ENCODE measurements around the gene PLXNA2.

PLXNA2 gene

DNA sequence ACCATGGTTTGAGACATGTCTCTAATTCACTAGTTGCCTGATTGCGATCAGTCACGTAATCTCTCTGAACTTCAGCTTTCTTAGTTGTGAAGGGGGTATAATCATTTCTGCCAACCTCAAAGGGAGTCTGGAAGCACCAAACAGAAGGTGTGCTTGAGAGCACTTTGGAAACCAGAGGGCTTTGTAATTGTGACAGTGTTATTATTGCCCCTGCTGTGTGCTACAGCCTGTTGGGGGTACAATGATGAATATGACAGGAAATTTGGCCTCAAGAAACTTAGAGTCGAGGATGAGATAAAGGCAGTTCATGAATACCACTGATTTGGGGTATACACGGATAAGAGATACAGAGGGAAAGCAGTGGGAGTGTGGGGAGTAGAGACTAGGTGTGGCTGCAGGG lies 183.1 kb downstream of the PLXNA2 start:
- Histone ChIP-seq H3K9ac (ENCODE audit: low read depth, low read length) (no peak overlapping the region), H3K36me3 (ENCODE audit: insufficient read depth, low read length) (no peaks in the 10 kb centered on the region), H3K27me3 (ENCODE audit: insufficient read depth, low read length) (no peaks in the 10 kb centered on the region), H3K4me3 (ENCODE audit: low read length) (no peak overlapping the region), H3K27ac (ENCODE audit: low read depth, low read length) (no peak overlapping the region), H3K9me3 (ENCODE audit: insufficient read depth, low read depth, low read length) (no peaks in the 10 kb centered on the region), H3K4me1 (ENCODE audit: insufficient read depth, low read length) (peaks cover 6% of the 10 kb centered on the region; the same call in 1 of the 2 replicates)
- WGBS, result 89% methylated on average over 4 of the region's 4 CpGs

DNA sequence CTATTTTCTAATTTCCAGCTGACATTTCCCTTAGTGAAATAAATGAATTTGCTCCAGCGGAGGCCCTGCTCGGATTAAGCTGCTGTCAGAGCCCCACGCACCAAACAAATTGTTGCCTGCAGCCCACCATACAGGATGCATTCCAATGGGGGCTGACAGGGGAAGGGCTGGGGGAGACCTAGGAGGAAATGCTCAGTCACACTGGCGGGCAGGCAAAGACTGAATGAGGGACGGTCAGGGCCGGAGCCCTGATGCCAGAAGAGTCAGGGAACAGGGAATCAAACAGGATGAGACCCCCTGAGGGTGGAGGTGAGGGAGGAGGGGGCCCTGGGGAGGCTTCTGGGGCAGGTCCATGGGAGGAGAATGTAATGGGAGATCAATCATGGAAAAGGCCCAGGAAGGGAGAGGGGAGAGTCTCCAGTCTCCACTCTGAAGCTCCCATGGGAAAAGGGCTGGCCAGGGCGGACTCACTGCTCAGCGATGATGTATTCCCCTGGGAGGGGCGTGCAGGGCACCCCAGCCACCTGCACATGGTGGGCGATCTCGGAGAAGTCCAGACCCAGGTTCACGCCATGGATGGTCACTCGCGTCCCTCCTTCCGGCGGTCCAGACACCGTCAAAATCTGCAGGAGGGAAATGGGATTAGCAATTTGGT lies 183.8 kb downstream of the PLXNA2 start:
- 85% methylated on average over 17 of the region's 17 CpGs for WGBS
- H3K27ac ChIP-seq (ENCODE audit: low read depth, low read length), result no peak overlapping the region

DNA sequence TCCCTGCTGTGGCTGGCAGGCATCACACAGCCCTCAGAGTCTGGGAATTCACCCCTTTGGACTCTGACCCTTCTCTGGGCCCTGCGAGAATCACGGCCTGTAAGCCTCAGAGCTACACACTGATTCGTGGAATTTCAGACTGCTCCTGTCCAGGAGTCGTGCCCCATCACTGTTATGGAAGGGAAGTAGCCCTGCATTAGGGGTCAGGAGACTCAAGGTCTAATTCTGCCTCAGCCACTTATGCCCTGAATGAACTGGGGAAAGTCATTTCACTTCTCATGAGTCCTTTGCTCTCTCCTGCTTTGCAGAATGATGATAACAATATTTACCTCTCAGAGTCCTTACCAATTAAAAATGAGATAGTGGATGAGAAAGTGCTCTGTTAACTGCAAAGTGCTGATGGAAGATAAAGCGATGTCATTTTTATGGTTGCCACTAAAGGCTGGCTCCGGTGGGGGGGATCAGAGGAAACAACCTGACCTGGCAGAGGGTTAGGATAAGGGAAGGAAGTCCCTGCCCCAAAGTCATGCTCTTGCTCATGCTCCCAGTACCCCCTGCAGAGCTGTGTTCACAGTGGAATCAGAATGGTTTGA lies 184.7 kb downstream of the PLXNA2 start:
- Histone ChIP-seq H3K4me1 (ENCODE audit: insufficient read depth, low read length) (peaks cover 6% of the 10 kb centered on the region; the same call in 1 of the 2 replicates), H3K9ac (ENCODE audit: low read depth, low read length) (no peak overlapping the region)
- 87% methylated on average over 6 of the region's 6 CpGs for WGBS

More for the DNA sequence above, 183.8 kb downstream of the PLXNA2 start:
- no peak overlapping the region for H3K4me3 ChIP-seq (ENCODE audit: low read length)
- H3K36me3 ChIP-seq (ENCODE audit: insufficient read depth, low read length), result no peaks in the 10 kb centered on the region
- H3K9ac ChIP-seq (ENCODE audit: low read depth, low read length), result no peak overlapping the region
- no peaks in the 10 kb centered on the region for H3K9me3 ChIP-seq (ENCODE audit: insufficient read depth, low read depth, low read length)
- H3K4me1 ChIP-seq (ENCODE audit: insufficient read depth, low read length), result peaks cover 6% of the 10 kb centered on the region; the same call in 1 of the 2 replicates
- no peaks in the 10 kb centered on the region for H3K27me3 ChIP-seq (ENCODE audit: insufficient read depth, low read length)

DNA sequence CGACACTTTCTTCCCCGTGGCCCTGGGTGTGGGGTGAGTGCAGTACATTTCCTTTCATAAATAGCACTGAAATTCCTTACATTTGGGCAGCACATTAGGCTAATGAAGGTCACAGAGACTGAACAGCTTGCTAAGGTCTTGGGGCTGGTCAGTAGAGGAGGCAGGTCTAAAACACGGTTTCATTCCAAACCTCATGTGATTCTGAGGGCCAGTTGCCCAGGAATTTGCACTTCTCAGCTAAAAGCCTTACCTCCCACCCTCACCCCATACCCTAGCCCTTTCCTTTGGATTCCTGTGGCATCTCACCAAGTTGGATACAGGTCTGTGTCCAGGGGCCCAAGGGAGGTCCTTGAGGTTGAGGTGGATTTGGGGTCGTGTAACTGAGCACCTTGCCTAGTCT lies 185.4 kb downstream of the PLXNA2 start:
- 84% methylated on average over 4 of the region's 4 CpGs for WGBS
- H3K4me1 ChIP-seq (ENCODE audit: insufficient read depth, low read length), result peaks cover 6% of the 10 kb centered on the region; the same call in 1 of the 2 replicates
- no peaks in the 10 kb centered on the region for H3K27me3 ChIP-seq (ENCODE audit: insufficient read depth, low read length)
- no peak overlapping the region for H3K4me3 ChIP-seq (ENCODE audit: low read length)
- H3K36me3 ChIP-seq (ENCODE audit: insufficient read depth, low read length), result no peaks in the 10 kb centered on the region
- H3K27ac ChIP-seq (ENCODE audit: low read depth, low read length), result no peak overlapping the region
- no peaks in the 10 kb centered on the region for H3K9me3 ChIP-seq (ENCODE audit: insufficient read depth, low read depth, low read length)
- no peak overlapping the region for H3K9ac ChIP-seq (ENCODE audit: low read depth, low read length)

More for the DNA sequence above, 184.7 kb downstream of the PLXNA2 start:
- H3K4me3 ChIP-seq (ENCODE audit: low read length), result no peak overlapping the region
- H3K27me3 ChIP-seq (ENCODE audit: insufficient read depth, low read length), result no peaks in the 10 kb centered on the region
- H3K9me3 ChIP-seq (ENCODE audit: insufficient read depth, low read depth, low read length), result no peaks in the 10 kb centered on the region
- no peak overlapping the region for H3K27ac ChIP-seq (ENCODE audit: low read depth, low read length)
- H3K36me3 ChIP-seq (ENCODE audit: insufficient read depth, low read length), result no peaks in the 10 kb centered on the region

DNA sequence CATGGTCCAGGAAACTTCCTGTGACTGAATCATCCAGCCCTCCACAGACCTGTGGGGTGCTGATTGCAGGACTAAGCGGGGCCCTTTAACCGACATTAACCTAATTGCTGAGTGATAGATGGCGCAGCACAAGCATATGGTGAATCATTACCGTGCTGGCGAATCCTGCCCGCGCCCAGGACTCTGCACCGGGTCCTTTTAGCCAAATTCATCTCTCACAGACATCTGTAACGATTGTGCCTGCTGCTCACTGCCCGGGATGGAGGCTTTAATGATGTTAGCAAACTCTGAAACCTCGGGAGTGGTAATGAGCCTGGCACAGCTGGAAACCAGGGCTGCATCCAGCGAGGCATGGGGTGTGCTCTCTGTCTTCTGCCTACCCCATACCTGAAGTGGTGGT lies 185.9 kb downstream of the PLXNA2 start:
- Histone ChIP-seq H3K27me3 (ENCODE audit: insufficient read depth, low read length) (no peaks in the 10 kb centered on the region), H3K27ac (ENCODE audit: low read depth, low read length) (no peak overlapping the region), H3K4me1 (ENCODE audit: insufficient read depth, low read length) (peaks cover 6% of the 10 kb centered on the region; the same call in 1 of the 2 replicates), H3K9me3 (ENCODE audit: insufficient read depth, low read depth, low read length) (no peaks in the 10 kb centered on the region), H3K36me3 (ENCODE audit: insufficient read depth, low read length) (no peaks in the 10 kb centered on the region), H3K9ac (ENCODE audit: low read depth, low read length) (no peak overlapping the region), H3K4me3 (ENCODE audit: low read length) (no peak overlapping the region)
- 90% methylated on average over 12 of the region's 12 CpGs for WGBS

DNA sequence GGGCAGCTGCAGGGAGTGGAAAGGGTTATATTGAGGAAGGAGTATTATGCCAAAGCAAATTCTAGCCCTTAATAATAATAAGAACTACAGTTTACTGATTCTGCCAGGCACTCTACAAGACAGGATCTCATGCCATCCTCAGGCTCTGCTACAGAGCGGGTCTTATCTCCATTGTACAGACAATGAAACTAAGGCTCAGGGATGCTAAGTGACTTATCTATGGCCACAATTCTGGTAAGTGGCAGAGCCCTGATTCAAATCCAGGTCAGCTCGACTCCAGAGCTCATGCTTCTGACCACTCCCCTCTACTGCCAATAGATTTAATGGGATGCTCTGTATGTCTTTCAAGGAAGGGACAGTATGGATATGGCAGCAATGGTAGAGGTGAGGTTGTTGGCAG lies 187.1 kb downstream of the PLXNA2 start:
- no peaks in the 10 kb centered on the region for H3K36me3 ChIP-seq (ENCODE audit: insufficient read depth, low read length)
- H3K27me3 ChIP-seq (ENCODE audit: insufficient read depth, low read length), result no peaks in the 10 kb centered on the region
- H3K9ac ChIP-seq (ENCODE audit: low read depth, low read length), result no peak overlapping the region
- peaks cover 14% of the 10 kb centered on the region; the same call in 1 of the 2 replicates for H3K4me1 ChIP-seq (ENCODE audit: insufficient read depth, low read length)
- no peak overlapping the region for H3K4me3 ChIP-seq (ENCODE audit: low read length)
- no peaks in the 10 kb centered on the region for H3K9me3 ChIP-seq (ENCODE audit: insufficient read depth, low read depth, low read length)
- 46% methylated on average over 2 of the region's 2 CpGs for WGBS
- no peak overlapping the region for H3K27ac ChIP-seq (ENCODE audit: low read depth, low read length)

DNA sequence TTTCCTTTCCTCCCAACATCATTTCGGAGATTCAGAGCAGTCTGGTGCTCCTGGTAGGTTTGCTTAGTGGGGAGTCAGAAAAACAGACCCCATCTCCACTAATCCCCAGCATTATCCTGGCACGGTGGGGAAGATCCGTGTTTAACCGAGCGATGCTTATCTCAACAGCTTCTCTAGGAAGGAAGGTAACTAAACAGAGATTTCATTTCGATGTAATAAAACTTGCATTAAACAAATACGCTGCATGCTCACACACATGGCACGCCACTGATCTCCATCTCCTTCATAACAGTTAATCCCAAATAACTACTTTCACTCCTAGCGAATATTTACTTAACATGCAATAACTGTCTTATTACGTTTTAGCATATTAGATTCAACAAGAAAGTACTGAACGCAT lies 188.6 kb downstream of the PLXNA2 start:
- H3K4me1 ChIP-seq (ENCODE audit: insufficient read depth, low read length), result peaks cover 14% of the 10 kb centered on the region; the same call in 1 of the 2 replicates
- WGBS, result 91% methylated on average over 10 of the region's 11 CpGs
- H3K9ac ChIP-seq (ENCODE audit: low read depth, low read length), result no peak overlapping the region
- H3K27ac ChIP-seq (ENCODE audit: low read depth, low read length), result no peak overlapping the region
- no peaks in the 10 kb centered on the region for H3K9me3 ChIP-seq (ENCODE audit: insufficient read depth, low read depth, low read length)
- no peaks in the 10 kb centered on the region for H3K27me3 ChIP-seq (ENCODE audit: insufficient read depth, low read length)
- H3K36me3 ChIP-seq (ENCODE audit: insufficient read depth, low read length), result no peaks in the 10 kb centered on the region
- no peak overlapping the region for H3K4me3 ChIP-seq (ENCODE audit: low read length)

DNA sequence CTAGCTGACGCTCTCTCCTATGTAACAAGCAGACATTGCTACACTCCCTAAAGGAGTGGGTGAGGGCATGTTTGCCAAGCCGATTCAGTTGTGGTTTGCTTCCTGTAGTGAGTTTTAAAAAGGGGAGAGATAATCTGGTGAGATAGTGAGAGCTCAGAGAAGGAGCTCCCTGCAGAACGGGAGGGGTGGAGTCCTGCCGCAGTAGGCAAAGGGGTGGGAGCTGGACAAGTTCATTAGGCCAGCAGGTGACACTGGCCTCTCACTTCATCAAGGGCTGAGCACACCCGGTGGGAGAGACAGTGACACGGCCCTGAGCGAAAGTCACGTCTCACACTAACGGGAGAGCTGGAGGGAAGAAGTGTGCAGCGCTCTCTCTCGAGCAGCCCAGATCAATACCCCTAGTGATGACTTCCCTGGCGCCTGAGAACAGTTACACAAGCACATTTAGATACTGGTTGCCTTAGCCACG lies 189.2 kb downstream of the PLXNA2 start:
- WGBS, result 76% methylated on average over 13 of the region's 13 CpGs
- Histone ChIP-seq H3K4me1 (ENCODE audit: insufficient read depth, low read length) (peaks cover 14% of the 10 kb centered on the region; the same call in 1 of the 2 replicates), H3K9me3 (ENCODE audit: insufficient read depth, low read depth, low read length) (no peaks in the 10 kb centered on the region), H3K9ac (ENCODE audit: low read depth, low read length) (no peak overlapping the region), H3K4me3 (ENCODE audit: low read length) (no peak overlapping the region), H3K27ac (ENCODE audit: low read depth, low read length) (no peak overlapping the region), H3K27me3 (ENCODE audit: insufficient read depth, low read length) (no peaks in the 10 kb centered on the region), H3K36me3 (ENCODE audit: insufficient read depth, low read length) (no peaks in the 10 kb centered on the region)

DNA sequence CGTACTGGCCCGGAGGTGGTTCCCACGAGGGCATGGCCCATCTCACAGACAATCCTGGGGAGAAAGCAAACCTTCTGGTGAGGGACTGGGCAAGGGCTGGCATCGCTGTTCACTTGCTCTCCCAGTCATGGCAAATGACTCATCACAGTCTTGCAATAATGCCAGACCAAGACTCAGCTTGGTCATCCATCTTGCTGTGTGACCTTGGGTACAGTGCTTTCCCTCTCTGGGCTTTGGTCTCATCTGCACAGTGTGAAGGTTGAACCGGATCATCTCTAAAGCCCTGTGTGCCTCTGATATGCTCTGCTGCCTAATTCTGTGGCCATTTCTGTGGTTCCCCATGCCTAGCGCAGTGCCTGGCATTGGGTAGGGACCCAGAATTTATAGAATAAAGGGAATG lies 189.7 kb downstream of the PLXNA2 start:
- no peaks in the 10 kb centered on the region for H3K36me3 ChIP-seq (ENCODE audit: insufficient read depth, low read length)
- H3K4me3 ChIP-seq (ENCODE audit: low read length), result no peak overlapping the region
- H3K27ac ChIP-seq (ENCODE audit: low read depth, low read length), result no peak overlapping the region
- H3K27me3 ChIP-seq (ENCODE audit: insufficient read depth, low read length), result no peaks in the 10 kb centered on the region
- no peak overlapping the region for H3K9ac ChIP-seq (ENCODE audit: low read depth, low read length)
- H3K4me1 ChIP-seq (ENCODE audit: insufficient read depth, low read length), result peaks cover 14% of the 10 kb centered on the region; the same call in 1 of the 2 replicates
- H3K9me3 ChIP-seq (ENCODE audit: insufficient read depth, low read depth, low read length), result no peaks in the 10 kb centered on the region
- 93% methylated on average over 6 of the region's 6 CpGs for WGBS

DNA sequence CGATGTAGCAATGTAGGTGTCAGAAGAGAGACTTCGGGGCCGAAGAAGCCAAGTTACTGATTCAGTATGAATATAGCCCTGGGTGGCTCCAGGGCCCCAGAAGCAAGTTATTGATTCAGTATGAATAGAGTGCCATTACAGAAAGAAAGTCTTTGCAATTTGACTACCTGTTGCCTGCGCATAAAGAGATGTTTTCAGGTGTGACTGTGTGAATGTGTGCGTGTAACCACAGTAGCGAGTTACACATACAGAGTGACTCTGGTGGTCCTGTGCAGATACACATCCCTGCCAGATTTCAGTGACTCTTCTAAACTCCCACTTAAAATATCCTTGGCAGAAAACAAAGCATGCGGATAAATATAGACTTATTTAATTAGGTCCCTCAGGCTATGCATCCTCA lies 190.5 kb downstream of the PLXNA2 start:
- Histone ChIP-seq H3K9ac (ENCODE audit: low read depth, low read length) (no peak overlapping the region), H3K27ac (ENCODE audit: low read depth, low read length) (no peak overlapping the region), H3K36me3 (ENCODE audit: insufficient read depth, low read length) (no peaks in the 10 kb centered on the region), H3K4me3 (ENCODE audit: low read length) (no peak overlapping the region), H3K4me1 (ENCODE audit: insufficient read depth, low read length) (peaks cover 13% of the 10 kb centered on the region; the same call in 1 of the 2 replicates), H3K9me3 (ENCODE audit: insufficient read depth, low read depth, low read length) (no peaks in the 10 kb centered on the region), H3K27me3 (ENCODE audit: insufficient read depth, low read length) (no peaks in the 10 kb centered on the region)
- WGBS, result 96% methylated on average over 7 of the region's 7 CpGs

DNA sequence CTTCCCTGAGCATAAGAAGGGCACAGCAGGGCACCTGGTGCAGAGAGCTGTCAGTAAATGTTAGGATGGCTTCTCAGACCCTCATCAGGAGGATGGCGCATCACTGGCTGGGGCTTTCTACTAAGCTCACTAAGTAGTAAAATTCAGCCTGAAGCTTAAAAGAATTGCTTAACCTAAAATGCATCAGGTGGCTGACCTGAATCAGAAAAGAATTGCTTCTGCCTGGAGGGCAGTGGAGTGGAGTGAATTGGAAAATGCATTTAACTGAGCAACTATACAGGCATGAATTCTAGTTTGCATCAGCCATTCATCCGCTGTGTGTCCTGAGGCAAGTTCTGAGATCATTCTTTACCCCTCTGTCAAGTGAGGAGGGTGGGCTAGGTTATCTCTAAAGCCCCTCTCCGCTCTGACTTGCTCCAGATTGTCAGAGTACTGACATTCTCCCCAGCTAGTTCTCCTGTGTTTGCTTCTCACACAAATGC lies 191.2 kb downstream of the PLXNA2 start:
- no peaks in the 10 kb centered on the region for H3K9me3 ChIP-seq (ENCODE audit: insufficient read depth, low read depth, low read length)
- H3K4me1 ChIP-seq (ENCODE audit: insufficient read depth, low read length), result 0 out of 2 replicates have a peak, but pooled peaks cover 8% of the 10 kb centered on the region
- no peaks in the 10 kb centered on the region for H3K36me3 ChIP-seq (ENCODE audit: insufficient read depth, low read length)
- no peaks in the 10 kb centered on the region for H3K27me3 ChIP-seq (ENCODE audit: insufficient read depth, low read length)
- H3K4me3 ChIP-seq (ENCODE audit: low read length), result no peak overlapping the region
- no peak overlapping the region for H3K27ac ChIP-seq (ENCODE audit: low read depth, low read length)
- no peak overlapping the region for H3K9ac ChIP-seq (ENCODE audit: low read depth, low read length)
- 98% methylated on average over 3 of the region's 3 CpGs for WGBS

All from HUES64 (cell line).